ENCODE measurements around the gene FGF13.
A peak's percentile ranks its signal among the peaks of the same experiment; 100 is the strongest.

The FGF13 gene

DNA sequence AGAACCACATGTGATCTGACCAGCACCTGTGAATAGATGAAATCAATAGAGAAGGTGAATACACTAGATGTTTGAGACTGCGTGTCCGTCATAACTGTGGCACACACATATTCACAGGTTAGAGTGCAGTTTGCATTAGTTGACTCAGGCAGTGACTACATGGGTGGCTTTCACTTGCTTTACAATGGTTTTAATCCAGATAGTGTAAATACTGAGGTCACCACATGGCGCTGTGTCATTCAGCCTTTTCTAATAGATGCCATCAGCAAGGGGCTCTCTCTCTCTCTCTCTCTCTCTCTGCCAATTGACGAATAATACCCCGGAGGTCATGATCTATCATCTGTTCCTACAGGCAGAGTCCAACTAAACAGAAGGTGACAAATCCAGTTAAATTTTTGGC, 30.7 kb upstream of the FGF13 start:
- TF ChIP-seq, protein P1, sequence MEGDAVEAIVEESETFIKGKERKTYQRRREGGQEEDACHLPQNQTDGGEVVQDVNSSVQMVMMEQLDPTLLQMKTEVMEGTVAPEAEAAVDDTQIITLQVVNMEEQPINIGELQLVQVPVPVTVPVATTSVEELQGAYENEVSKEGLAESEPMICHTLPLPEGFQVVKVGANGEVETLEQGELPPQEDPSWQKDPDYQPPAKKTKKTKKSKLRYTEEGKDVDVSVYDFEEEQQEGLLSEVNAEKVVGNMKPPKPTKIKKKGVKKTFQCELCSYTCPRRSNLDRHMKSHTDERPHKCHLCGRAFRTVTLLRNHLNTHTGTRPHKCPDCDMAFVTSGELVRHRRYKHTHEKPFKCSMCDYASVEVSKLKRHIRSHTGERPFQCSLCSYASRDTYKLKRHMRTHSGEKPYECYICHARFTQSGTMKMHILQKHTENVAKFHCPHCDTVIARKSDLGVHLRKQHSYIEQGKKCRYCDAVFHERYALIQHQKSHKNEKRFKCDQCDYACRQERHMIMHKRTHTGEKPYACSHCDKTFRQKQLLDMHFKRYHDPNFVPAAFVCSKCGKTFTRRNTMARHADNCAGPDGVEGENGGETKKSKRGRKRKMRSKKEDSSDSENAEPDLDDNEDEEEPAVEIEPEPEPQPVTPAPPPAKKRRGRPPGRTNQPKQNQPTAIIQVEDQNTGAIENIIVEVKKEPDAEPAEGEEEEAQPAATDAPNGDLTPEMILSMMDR (conservative IDR thresholded peaks at IDR 0.05; ENCODE audit: low read depth, low read length), result no peak
- no peak for DNase-seq (ENCODE audit: low read depth)
- no peak overlapping the region for H3K4me3 ChIP-seq (ENCODE audit: low read length)

DNA sequence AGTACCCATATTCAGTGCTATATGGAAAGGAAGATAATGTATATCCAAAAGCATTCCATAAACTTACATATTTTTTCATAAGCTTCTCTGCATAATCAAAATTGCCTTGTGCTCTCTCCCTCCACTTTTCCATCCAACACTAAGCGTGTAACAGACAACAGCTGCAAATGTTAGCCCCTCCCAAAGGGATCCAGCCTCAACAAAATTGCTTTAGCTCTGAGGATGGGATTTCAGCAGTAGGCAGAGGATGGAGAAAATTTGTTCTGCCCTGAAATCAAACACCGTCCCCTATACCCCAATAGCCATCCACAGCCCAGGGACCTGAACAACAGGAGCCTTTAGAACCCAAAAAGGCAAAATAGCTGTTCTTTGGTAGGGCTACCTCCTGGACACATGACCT, 28.8 kb upstream of the FGF13 start:
- TF ChIP-seq, protein P1 (conservative IDR thresholded peaks at IDR 0.05; ENCODE audit: low read depth, low read length), result no peak
- H3K4me3 ChIP-seq (ENCODE audit: low read length), result no peak overlapping the region
- no peak for DNase-seq (ENCODE audit: low read depth)

DNA sequence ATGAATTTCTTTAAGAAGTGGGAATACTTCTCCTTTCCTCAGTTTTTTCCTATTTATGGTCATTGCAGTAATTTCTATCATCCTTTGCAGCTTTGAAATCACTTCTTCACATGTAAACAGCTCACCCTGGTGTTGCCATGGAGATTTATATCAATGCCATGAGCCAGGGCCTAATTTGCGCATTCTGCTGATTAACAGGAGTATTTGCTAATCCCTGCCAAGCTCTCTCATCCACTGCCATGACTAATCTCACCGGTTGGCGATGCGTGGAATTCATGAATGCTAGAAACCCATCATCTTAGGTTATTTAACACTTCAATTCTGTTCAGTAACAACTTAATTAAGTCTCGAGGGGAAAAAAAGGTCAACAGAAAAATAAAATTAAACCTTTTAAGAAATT, 11.8 kb upstream of the FGF13 start:
- TF ChIP-seq, protein P1 (conservative IDR thresholded peaks at IDR 0.05; ENCODE audit: low read depth, low read length), result no peak
- peak; percentile 82 for DNase-seq (ENCODE audit: low read depth)
- no peak overlapping the region for H3K4me3 ChIP-seq (ENCODE audit: low read length)

DNA sequence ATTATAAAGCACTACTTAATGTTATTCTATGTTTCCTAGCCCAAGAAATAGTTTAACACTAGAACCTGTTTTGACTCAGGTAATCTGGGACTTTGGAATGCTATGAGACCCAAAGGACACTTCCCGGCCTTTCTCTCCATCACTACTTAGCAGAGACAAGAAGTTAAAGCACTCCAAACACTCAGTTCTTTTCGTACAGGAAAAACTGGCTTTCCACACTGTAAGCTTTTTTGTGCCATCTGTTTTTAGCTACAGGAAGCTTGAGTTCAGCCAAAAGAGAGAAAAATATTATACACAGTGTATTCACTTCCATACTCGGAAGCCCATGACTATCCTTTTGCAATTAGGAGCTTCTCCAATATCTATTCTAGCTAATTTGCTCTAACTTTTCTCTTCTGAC, 7.9 kb upstream of the FGF13 start:
- no peak overlapping the region for H3K4me3 ChIP-seq (ENCODE audit: low read length)
- TF ChIP-seq, protein P1 (conservative IDR thresholded peaks at IDR 0.05; ENCODE audit: low read depth, low read length), result no peak
- DNase-seq (ENCODE audit: low read depth), result no peak

DNA sequence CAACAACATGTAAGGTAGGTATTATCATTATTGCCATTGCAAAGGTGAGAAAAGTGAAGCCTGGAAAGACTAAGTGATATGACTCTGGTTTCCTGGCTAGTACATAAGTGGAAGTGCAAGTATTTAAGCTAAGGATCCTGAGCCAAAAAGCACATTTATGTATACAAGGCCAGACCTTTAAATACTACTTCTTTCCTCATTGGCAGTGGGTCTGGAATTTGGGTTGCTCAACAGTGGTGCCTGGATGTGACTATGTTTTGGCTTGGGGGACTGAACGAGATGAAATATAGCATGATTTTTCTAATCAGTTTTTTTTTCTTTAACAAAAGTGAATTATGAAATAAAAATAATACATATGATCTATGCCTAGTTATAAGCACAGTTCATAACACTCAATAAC, 7.4 kb upstream of the FGF13 start:
- H3K4me3 ChIP-seq (ENCODE audit: low read length), result no peak overlapping the region
- DNase-seq (ENCODE audit: low read depth), result no peak
- TF ChIP-seq, protein P1 (conservative IDR thresholded peaks at IDR 0.05; ENCODE audit: low read depth, low read length), result no peak

DNA sequence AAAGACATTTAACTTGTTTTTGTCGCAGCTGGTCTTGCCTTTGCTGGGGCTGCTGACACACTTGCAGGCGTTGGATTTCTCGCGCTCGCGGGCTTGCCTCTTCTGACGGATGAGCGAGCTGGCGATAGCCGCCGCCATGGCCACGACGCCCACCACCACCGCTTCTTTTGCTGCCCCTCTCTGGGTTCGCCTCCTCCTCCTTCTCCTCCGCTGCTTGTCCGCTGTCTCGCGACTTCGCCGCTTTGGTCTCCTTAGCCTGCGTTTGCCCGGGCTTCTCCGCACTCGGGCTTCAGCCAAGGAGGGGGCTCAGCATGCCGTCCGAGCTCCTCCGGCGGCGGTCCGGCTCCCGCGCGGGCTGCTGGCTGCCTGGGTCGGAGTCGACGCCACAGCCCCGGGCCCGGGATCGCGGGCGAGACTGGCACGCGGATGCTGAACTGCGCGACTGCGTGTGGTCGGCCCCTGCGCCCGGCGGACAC, 613 bp downstream of the FGF13 start:
- no peak for DNase-seq (ENCODE audit: low read depth)
- TF ChIP-seq, protein P1 (conservative IDR thresholded peaks at IDR 0.05; ENCODE audit: low read depth, low read length), result no peak
- H3K4me3 ChIP-seq (ENCODE audit: low read length), result peak overlapping the region; percentile 42

DNA sequence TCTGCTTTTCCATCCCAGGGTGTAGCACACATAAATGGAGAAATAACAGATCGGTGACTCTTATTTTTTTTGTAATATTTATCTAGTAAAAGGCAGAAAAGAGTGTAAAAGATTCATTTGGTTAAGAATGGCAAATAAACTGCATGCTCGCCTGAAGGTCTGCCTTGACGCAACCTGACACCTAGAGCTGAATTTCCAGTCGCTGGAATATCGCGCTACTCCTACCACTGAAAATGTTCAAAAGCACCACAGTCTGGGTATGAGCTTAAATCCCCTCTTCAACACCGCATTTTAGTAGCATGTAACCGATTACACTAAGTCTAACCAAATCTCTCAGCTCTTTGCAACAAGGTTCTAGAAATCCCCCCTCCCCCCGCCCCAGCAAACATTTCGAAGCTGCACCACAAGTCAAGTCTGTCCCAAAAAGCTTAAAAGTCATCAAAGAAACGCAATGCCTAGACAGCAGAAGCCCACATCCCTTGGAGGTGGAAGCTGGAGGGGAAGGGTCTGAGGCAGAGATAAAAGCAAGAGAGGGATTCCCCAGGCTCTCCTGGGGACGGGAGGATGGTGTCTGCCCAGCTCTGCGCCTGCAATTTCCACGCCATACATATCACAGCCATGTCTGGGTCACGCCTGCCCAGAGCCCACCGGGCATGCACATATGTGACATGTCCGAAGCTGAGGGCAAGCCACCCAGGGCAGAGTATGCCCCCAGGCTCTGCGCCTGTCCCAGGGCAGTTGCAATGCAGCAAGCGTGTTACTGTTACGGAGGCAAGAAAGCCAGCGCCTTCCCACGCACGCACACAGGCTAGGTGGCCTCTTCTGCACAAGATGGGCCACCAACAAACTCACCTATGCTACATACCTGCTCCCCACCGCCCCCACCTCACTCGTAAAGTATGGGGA, 1.4 kb downstream of the FGF13 start:
- DNase-seq (ENCODE audit: low read depth), result no peak
- TF ChIP-seq, protein P1 (conservative IDR thresholded peaks at IDR 0.05; ENCODE audit: low read depth, low read length), result no peak
- peak overlapping the region; percentile 42 for H3K4me3 ChIP-seq (ENCODE audit: low read length)

Measured in retinal pigment epithelial cell (primary cell).